Thyroid gland (tissue), 4 donors: ENCODE measurements around the gene LGALSL.

ENCODE experiments used
- POLR2A ChIP-seq, 2 donors: fragments of 450-650 bp; IDR thresholded peaks; one replicate each; pipeline ENCODE4 v1.6.1; 2017; ENCODE audit warnings: antibody characterized with exemption in 2 of 2, mild to moderate bottlenecking in 2 of 2, moderate library complexity in 1 of 2
- TF ChIP-seq, protein P1 (sequence below), 6 experiments: fragments of 200-600 bp in 3 of 6; fragments of 450-650 bp in 3 of 6; sonication (generic) in 3 of 6; IDR thresholded peaks; one replicate each; pipeline ENCODE4 v1.5.1; 2016 to 2019; ENCODE audit warnings: antibody characterized with exemption in 6 of 6, mild to moderate bottlenecking in 2 of 6, inconsistent platforms in 1 of 6, moderate library complexity in 1 of 6

- TF ChIP-seq POLR2A (IDR thresholded peaks at IDR 0.05) = no peak
- TF ChIP-seq, protein P1, sequence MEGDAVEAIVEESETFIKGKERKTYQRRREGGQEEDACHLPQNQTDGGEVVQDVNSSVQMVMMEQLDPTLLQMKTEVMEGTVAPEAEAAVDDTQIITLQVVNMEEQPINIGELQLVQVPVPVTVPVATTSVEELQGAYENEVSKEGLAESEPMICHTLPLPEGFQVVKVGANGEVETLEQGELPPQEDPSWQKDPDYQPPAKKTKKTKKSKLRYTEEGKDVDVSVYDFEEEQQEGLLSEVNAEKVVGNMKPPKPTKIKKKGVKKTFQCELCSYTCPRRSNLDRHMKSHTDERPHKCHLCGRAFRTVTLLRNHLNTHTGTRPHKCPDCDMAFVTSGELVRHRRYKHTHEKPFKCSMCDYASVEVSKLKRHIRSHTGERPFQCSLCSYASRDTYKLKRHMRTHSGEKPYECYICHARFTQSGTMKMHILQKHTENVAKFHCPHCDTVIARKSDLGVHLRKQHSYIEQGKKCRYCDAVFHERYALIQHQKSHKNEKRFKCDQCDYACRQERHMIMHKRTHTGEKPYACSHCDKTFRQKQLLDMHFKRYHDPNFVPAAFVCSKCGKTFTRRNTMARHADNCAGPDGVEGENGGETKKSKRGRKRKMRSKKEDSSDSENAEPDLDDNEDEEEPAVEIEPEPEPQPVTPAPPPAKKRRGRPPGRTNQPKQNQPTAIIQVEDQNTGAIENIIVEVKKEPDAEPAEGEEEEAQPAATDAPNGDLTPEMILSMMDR (IDR thresholded peaks at IDR 0.05) = no peak
Measured at GRCh38 chr2:64479259-64480117, 25.5 kb downstream of the LGALSL start.
